Activated T-helper 9 cell treated with anti-CD3 and anti-CD28 coated beads, Interleukin-2, amount 50 U/mL, for 16 hours (primary cell): ENCODE results near the gene HPSE.

Source experiments
- DNase-seq: peaks from one replicate; pipeline ENCODE4 v3.0.0-alpha.2; 2020; ENCODE audit warnings: low read depth

Gene HPSE

GRCh38 chr4:83334425-83335241 lies at the start of gene HPSE:
Gene HPSE (minus strand): TSS chr4:83334848. CDS start chr4:83334782, 66 bp downstream.
- peak; percentile 54 for DNase-seq

- no peak for DNase-seq
Measured at GRCh38 chr4:83382850-83383249, 48.2 kb upstream of the HPSE start.

GRCh38 chr4:83381173-83381572 lies 46.5 kb upstream of the HPSE start:
- no peak for DNase-seq

DNA sequence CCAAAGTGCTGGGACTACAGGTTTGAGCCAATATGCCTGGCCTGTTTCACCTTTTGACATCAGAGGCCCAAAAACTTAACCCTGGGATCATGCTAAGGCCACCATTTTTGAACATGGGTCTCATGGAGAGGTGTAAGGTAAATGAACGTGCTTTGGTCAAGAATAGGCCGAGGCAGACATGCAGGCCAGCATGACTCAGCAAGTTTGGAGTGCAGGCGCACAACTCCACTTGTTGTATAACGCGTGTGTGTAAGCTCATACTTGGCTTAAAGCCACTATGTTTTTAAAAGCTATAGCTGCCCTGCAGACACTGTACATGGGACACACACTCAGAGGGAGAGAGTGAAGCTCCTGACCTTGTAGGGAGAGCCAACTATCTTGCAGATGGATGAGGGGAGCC lies 43.8 kb upstream of the HPSE start:
- no peak for DNase-seq

DNA sequence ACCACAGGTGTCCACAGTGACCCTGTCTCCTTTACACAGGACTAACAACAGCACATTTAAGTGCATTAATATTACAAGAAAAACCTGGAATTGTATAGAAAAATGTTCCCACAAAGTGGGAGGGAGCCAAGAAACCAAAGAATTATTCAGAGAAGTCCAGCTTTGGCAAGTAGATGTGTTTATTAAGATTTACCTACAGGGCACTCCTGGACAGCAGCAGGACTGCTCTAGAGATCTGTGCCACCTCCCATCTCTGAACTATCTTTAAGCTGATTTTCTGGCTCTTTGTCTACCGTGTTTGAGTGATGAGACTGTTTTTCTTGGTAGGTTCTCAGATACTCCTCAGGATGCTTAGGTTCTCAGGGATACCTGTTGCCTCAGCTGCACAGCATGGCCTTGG lies 38.3 kb upstream of the HPSE start:
- DNase-seq: no peak

DNA sequence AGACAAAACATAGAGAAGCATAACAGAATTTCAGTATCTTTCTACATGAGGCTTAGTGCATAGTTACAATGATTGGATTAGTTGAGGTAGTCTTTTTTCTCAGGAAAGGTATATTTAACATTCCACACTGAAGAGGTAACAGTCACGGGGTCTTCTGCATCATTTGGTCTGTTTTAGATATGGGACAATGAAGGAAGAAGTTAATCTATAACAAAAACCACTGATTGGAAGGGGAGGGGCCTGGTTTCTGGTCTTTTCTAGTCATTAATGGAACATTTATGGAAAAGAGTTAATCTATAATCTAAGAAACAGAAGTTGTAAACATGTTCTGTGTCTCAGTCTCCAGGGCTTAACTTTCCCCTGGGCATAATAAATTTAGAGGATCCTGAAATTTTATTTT lies 37.3 kb upstream of the HPSE start:
- no peak for DNase-seq

DNA sequence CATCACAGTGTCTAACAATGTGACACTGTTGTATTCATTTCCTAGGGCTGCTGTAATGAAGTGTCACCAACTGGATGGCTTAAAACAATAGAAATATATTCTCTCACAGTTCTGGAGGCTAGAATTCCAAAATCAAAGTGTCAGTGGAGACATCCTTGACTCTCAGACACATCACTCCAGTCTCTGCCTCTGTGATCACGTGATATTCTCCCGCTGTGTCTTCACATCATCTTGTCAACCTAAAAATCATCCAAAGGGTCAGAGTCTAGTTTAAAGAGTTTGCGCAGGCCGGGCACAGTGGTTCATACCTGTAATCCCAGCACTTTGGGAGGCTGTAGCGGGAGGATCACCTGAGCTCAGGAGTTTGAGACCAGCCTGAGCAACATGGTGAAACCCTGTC lies 36.6 kb upstream of the HPSE start:
- DNase-seq: no peak

DNA sequence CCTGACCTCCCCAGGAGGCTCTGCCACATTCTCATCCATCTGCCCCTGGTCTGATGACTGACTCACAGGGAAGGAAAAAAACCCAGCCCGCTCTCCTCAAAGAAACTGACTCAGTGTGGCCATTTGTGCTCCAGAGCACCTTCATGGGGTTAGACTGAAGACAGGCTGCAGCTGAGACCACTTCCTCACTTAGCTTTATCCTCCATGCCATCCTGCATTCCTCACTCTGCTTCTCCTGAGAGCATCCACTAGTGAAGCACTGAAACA lies 35.9 kb upstream of the HPSE start:
- no peak for DNase-seq

- no peak for DNase-seq
Measured at GRCh38 chr4:83369831-83370639, 35.4 kb upstream of the HPSE start.

DNA sequence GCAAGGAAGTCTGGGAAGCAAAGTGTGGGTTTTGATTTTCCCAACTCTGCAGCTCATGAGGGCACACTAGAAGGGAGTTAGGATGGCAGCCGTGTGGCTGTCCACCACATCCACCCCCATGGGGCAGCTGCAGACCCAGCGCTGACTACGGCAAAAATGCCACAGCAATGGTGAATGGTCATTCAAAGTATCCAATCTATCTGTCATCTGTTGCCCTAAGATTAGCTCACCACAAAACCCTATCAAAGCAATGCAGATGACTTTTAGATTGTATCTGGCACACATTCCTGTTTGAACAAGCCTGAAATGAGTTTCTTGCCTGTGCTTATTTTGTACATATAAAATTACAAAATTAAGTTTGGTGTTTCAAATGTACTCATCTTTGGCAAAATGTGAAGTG lies 29.7 kb upstream of the HPSE start:
- DNase-seq: no peak

DNA sequence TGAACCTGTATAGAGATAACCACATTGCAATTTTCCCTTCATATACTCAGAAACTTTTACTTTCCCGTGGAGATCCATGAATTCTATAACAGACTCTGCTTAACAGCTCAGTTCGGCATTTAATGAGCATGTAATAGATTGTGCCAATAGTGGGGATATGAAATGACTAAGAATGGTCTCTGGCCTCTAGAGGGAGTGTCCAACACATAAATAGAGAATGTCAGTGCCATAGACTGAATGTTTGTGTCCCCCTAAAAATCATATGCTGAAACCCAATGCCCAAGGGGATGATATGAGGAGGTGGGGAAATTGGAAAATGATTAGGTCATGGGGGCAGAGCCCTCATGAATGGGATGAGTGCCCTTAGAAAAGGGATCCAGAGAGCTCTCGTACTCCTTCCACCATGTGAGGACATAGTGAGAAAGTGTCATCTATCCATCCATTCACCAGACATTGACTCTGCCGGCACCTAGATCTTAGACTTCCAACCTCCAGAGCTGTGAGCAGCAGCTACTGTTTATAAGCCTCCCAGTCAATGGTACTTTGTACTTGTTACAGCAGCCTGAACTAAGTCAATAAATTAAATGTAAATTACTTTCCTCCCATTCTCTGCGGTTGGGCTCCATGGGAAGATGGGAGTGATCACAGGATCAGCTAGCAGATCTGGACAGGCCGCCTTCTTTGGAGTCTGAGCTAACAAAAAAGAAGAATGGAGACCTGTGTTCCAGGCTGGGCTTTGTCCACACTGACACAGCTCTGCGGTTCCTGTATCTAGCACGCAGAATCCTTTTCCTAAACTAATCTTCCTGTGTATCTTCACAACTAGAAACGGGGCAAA lies 28.1 kb upstream of the HPSE start:
- no peak for DNase-seq

DNA sequence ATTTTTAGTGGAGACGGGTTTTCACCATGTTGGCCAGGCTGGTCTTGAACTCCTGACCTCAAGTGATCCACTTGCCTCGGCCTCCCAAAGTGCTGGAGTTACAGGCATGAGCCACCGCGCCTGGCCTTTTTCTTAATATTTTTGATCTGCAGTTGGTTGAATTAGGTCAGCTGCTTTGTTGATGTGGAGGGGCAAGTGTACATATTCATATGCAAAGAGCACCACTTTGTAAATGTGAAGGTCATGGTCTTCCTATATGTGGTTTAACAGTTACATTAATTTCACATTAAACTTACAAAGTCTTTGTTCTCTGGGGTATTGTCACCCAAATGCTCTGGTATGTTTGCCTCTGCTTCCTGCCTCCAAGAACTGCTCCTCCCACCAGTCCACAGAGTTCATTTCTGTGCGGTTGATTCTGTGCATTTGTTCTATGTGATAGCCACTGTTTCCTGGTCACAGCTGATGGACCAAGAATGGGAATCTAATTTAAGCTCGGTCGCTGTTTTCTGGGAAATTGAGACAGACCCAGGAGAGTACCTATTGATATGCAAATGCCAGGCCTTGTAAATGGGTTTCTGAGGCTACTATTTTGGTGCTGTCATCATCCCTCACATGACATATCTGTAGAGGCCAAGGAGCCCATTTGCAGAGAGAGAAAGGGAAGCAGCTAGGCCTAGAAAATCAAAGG lies 26.9 kb upstream of the HPSE start:
- DNase-seq: no peak

DNA sequence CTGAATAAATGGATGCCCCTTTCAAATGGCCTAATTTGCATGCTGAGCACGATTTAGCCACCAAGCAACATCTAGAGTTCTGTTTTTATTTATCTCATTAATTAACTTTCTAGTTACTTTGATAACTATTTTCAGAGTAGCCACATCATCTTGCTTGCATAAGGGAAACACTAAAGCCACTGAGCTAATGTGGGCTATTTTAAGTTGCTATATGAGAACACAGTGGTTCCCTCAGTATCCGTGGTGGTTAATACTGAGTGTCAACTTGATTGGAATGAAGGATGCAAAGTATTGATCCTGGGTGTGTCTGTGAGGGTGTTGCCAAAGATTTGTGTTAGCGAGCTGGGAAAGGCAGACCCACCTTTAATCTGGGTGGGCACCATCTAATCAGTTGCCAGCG lies 25.4 kb upstream of the HPSE start:
- DNase-seq: no peak

GRCh38 chr4:83358410-83358809 lies 23.8 kb upstream of the HPSE start:
- DNase-seq: no peak

DNA sequence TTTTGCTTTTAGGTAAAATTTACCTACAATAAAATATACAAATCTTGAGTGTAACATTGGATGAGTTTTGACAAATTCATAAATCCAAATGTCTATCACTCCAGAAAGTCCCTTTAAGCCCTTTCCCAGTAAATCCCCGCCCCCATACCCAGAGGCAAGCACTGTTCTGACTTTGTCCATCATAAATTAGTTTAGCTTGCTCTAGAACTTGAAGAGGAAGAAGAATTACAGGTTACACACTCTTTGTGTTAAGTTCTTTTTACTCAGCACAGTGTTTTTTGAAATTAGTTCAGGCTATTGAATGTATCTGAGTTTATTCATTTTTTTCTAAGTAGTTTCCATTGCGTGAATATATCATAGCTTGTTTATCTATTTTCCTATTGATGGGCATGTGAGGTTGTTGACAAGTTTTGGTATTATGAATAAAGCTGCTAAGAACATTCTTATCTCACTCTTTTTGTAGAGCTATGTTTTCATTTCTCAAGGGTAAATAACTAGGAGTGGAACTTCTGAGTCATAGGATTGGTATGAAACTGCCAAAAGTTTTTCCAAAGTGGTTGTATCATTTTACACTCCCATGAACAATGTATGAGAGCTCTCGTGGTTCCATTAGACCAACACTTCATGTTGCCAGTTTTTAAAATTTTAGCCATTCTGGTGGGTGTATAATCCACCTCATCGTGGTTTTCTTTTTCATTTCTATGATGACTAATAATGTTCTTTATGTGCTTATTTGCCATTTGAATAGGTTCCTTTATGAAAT lies 22.4 kb upstream of the HPSE start:
- DNase-seq: no peak

GRCh38 chr4:83353516-83353915 lies 18.9 kb upstream of the HPSE start:
- DNase-seq: no peak

DNA sequence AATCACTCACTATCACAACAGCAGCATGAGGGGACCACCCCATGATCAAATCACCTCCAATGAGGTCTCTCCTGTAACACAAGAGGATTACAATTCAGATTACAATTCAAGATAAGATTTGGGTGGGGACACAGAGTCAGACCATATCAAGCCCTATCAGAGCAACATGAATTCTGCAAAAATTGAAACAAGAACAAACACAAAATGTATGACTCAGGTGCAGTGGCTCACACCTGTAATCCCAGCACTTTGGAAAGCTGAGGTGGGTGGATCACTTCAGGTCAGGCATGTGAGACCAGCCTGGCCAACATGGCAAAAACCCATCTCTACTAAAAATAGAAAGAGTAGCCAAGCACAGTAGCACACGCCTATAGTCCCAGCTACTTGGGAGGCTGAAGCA lies 13.4 kb upstream of the HPSE start:
- DNase-seq: no peak

GRCh38 chr4:83342476-83342875 lies 7.8 kb upstream of the HPSE start:
- DNase-seq: no peak

- DNase-seq: no peak
Measured at GRCh38 chr4:83340692-83341343, 6.2 kb upstream of the HPSE start.

GRCh38 chr4:83339573-83339972 lies 4.9 kb upstream of the HPSE start:
- DNase-seq: no peak

DNA sequence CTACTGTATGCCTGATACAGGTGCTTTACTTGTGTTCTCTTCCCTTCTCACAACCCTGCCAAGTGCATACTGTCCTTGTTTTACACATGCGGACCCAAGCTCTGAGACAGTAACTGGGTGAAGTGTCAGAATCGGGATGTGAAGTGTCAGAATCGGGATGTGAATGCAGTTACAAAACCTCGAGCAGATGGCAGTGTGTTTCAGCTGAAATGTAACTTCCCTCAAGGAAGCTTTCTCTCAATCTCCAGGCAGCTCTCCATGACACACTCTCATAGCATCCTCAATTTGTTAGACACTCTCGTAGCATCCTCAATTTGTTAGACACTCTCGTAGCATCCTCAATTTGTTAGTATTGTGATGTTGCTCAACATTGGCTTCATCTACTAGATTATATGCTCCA lies 1.1 kb upstream of the HPSE start:
- no peak for DNase-seq
